Stimulated activated CD4-positive, alpha-beta T cell treated with anti-CD3 and anti-CD28 coated beads, Interleukin-4, amount 100 ng/mL, for 1 hour (primary cell): Measurements from ENCODE around the gene UBE4A.
A peak's percentile ranks its signal among the peaks of the same experiment; 100 is the strongest.

Source experiments
- DNase-seq: peaks from one replicate; pipeline ENCODE4 v3.0.0-alpha.2; 2020

UBE4A gene, protein sequence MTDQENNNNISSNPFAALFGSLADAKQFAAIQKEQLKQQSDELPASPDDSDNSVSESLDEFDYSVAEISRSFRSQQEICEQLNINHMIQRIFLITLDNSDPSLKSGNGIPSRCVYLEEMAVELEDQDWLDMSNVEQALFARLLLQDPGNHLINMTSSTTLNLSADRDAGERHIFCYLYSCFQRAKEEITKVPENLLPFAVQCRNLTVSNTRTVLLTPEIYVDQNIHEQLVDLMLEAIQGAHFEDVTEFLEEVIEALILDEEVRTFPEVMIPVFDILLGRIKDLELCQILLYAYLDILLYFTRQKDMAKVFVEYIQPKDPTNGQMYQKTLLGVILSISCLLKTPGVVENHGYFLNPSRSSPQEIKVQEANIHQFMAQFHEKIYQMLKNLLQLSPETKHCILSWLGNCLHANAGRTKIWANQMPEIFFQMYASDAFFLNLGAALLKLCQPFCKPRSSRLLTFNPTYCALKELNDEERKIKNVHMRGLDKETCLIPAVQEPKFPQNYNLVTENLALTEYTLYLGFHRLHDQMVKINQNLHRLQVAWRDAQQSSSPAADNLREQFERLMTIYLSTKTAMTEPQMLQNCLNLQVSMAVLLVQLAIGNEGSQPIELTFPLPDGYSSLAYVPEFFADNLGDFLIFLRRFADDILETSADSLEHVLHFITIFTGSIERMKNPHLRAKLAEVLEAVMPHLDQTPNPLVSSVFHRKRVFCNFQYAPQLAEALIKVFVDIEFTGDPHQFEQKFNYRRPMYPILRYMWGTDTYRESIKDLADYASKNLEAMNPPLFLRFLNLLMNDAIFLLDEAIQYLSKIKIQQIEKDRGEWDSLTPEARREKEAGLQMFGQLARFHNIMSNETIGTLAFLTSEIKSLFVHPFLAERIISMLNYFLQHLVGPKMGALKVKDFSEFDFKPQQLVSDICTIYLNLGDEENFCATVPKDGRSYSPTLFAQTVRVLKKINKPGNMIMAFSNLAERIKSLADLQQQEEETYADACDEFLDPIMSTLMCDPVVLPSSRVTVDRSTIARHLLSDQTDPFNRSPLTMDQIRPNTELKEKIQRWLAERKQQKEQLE

DNA sequence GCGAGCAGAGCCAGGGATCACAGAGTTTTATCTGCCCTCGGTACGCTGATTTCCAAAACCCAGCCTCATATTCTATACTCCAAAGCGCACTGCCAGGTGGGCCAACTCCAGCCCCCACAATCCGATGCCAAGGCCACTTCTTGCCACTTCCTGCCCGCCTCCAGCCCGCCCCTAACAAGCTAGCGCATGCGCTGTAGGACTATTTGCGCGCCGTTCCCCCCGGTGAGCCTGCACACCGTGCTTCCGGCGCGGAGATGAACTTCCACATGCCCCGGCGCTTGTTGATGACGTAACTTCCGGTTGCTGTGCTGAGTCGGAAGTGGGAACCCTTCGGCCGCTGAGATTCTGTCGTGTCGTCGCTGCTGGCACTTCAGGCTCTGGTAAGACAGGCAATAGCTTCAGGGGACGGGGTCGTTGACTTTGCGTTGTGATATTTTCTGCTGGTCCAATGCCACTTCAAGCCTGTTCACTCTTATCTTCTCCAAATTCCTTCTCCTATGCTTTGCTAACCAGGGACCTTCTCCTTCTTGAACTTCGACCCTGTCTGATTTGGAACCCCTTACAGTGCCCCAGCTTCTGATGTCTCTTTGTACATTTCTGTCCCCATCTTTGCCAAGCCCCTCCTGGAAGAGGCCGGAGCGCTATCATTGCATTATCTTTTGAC, at the start of gene UBE4A:
Gene UBE4A, plus strand, starts transcription at position 306 of the 664 bp plus-strand sequence. CDS start 5,481 bp downstream, outside the sequence.
- peak; percentile 98 for DNase-seq

DNA sequence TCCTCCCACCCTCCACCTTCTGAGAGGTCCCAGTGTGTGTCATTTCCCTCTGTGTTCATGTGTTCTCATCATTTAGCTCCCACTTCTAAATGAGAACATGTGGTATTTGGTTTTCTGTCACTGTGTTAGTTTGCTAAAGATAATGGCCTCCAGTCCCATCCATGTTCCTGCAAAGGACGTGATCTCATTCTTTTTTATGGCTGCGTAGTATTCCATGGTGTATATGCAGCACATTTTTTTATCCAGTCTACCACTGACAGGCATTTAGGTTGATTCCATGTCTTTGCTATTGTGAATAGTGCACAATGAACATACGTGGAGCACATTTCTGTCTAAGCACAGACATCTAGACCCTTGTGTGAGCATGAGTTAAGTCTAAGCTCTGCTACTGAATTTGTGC, 49.1 kb upstream of the UBE4A start:
- no peak for DNase-seq

DNA sequence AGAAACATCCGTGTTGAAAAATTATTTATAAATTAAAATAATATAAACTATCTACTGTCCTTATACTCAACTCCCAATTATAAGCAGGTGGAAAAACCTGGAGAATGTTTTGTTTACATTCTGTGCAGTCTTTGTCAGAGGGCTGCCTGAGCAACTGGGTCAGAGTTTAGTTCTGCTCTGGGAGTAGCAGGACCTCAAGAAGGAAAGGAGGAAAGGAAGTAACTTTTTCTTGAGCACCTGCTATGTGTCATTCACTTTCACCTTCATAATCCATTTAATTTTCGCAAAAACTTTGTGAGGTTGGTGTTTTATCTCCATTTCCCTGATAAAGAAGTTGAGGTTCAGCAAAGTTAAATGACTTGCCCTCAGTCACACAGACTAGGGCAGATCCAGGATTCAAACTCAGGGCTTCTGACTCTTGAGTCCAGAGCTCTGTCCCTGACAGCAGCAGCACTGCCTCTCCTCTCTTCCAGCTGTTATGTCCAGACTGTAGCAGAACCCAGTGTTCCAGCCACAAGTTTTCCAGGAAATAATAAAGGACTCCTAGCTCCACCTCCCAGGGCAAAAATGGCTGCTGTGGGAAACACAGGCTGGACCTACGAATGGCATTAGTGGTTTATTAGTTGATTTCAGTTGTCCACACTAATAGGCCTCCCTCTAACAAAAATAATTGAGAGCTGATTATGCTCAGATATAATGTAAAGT, 48.5 kb upstream of the UBE4A start:
- DNase-seq, result no peak

DNA sequence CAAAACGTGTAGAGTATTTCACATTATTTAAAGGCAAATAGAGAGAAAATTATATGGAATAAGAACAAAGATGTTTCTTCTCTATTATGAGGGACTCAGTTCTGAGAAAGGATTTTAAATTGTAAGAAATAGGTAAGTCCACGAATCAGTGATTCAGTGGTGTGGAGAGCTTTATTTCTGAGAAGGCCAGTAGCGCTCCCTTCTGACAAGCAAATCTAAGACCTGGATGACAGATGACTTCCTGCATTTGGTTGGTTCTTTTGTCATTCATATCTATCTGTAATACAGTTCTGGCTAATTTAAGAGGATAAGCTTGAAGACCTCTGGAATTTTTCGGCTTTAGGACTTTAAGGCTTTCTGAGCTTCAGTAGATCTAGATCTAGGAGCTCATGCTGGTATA, 47.9 kb upstream of the UBE4A start:
- no peak for DNase-seq

DNA sequence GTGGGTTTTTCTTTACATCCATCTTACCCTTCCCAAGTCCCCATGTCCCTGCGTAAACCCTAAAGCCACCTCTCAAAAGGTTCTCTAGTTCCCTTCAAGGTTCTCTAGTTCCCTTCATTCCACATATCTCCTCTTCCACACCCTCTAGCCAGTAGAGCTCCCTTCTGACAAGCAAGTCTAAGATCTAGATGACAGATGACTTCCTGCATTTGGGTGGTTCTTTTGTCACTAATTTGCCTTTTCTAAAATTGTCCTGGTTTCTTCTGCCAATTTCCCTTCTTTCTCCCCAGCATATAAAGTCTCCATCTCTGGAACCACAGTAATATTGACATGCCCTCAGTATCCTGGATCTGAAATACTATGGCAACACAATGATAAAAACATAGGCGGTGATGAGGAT, 47.1 kb upstream of the UBE4A start:
- DNase-seq, result no peak

DNA sequence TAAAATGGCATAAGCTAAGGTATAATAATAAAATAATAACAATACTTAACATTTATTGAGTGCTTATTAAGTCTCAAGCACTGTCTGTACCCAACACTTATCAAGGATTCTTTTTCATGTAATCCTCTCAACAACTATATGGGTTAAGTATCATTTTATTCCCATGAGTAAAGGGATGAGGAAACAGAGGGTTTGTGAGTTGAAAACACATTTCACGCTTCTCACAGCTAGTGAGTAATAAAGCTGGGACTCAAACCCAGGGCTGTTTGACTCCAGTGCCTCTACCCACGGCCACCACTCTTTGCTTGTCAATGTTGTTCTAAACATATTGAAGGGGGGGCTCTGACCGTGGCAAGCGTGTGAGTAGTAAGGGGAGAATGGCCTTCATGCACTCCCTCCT, 46.2 kb upstream of the UBE4A start:
- DNase-seq, result no peak

DNA sequence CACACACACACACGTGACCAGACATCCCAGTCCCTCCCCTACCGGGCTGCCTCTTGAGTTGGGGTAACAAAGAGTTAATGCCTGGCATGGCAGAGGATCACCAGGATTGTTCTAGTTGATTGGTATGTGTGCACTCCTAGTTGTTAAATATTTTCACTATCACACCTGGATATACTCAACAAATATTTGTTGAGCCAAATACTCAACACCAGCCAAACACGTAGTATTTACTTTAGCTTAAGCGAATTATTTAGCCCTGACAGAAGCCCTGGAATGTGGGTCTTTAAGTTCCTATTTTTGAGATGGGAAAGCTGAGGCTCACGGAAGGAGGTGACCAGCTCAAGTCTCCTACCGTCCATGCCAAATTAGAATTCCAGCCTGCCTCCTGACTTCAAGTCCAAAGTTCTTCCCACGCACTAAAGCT, 44.4 kb upstream of the UBE4A start:
- DNase-seq, result no peak

DNA sequence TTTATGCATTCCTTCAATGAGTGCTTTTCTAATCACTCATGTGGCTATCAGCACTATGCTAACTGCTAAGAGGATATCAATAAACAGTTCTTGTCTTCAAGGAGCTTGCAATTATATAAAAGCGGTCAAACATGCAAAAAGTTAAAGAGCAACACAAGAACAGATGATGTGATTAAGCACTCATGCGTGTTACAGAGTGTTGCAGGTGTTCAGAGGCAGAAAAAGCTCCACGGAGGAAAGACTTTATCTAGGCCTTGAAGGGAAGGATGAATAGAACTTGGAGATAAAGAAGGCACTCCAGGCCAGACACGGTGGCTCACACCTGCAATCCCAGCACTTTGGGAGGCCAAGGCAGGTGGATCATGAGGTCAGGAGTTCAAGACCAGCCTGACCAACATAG, 41.3 kb upstream of the UBE4A start:
- no peak for DNase-seq

DNA sequence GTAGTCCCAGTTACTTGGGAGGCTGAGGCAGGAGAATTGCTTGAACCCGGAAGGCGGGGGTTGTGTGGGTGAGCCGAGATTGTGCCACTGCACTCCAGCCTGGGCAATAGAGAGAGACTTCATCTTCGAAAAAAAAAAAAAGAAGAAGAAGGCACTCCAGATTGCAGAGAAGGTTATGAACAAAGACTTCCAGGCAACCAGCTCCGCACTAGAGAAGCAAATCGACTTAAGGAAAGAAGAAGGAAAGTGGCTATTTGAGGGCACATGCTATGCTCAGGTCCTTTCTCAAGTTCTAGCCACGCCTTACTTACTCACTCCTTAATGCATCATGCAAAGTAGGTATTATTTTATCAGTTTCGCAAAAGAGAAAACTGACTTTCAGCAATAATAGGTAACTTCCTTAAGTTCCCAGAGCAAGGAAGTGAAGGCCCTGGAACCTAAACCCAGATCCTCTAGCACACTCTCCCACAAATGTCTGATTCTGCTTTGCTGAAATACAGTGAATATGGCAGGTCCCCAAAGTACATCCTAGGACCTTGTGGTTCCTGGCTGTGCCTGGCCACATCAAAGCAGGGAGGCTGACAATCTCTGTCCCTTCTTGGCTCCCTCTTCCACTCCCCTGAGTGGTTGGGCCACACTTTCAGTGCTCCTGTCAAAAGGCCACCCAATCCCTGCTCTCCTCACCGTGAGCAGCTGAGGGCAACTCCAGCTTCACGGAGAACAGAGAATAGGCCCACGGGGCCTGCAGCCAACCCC, 40.6 kb upstream of the UBE4A start:
- no peak for DNase-seq

DNA sequence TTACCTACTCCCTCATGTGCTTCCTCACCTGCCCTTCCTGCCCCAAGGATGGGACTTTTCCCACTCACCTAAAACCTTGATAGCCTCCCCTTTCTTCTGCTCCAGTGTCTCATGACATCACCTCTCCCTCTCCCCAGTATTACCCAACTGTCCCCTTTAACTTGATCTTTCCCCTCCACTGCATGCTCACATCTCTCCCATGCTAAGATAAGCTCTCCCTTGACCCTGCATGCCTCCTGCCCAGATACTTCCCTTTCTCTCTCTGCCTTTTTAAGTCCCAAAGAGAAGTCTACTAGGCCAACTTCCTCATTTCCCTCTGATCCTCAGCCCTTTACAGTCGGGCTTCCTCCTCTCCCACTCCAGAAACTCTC, 40.1 kb upstream of the UBE4A start:
- DNase-seq, result no peak

DNA sequence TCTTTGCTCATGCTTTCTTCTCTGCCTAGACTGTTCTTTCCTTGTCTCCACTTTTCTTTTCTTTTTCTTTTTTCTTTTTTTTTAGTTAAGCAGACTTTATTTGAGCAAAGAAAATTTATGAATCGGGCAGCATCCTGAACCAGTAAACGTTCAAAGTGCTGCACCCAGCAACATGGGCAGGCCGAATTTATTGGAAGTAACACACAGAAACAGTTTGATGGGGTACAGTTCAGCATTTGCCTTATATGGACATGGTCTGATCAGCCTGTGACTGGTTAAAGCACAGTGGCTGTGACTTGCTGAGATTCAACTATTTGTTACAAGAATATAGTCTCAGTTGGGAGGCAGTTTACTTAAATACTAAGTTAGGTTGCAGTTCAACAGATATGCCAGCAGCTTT, 38.9 kb upstream of the UBE4A start:
- no peak for DNase-seq

DNA sequence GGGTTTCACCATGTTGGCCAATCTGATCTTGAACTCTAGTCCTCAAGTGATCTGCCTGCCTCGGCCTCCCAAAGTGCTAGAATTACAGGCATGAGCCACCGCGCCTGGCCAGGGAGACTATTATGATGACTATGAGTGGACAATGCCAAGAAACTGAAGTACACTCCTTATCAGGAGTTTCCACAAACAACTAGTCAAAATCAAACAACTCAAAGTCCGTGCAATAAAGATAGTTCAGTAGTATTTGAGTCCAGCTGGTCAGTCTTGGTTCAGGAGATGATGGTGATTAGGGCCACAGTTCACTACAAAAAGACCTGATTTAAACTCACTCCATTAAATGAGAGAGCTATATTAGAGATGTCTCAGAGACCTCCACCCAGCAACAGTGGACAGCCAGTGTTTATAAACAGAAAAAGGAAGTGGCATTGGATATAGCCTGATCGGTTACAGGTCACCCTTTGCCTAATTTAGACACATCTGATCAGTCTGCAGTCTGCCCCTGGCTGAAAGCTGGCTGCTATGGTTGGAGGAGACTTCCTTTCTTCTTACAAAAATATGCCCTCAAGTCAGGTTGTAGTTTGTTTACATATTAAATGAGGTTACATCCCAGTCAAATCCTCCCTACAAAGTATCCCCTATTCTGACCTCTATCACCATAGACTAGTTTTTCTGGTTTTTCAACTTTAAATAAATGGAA, 37.9 kb upstream of the UBE4A start:
- no peak for DNase-seq

DNA sequence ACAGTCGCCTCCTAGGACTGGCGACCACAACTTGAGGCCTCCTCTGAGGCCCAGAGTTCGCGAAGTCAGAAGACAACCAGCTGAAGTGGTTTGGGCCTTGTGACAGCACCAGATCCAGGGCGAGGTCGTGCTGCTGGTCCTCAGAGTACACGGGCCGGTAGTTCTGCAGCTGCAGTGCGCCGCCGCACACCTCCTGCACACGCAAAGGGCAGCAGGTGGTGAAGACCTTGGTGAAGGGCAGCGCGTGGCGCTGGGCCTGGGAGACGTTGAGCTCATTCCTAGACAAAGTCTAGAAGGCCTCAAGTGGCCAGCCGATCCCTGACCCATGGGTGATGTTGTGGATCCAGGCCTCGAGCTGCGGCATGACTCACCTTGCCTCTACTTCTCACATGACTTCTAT, 36.7 kb upstream of the UBE4A start:
- no peak for DNase-seq

DNA sequence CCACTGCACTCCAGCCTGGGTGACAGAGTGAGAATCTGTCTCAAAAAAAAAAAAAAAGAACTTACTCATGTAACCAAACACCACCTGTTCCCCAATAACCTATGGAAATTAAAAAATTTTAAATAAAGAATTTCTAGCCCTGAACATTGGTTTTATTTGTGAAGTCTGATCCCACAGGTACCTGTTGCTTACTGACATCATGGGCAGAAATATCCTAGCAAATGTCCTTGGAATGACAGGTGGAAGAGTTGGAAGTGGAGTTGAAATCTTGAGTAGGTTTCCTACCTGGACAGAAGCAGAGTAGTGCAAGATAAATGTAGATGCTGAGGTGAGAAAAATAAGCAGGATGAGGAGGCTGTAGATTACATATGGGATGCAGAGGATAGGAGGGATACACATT, 34.1 kb upstream of the UBE4A start:
- DNase-seq, result no peak

DNA sequence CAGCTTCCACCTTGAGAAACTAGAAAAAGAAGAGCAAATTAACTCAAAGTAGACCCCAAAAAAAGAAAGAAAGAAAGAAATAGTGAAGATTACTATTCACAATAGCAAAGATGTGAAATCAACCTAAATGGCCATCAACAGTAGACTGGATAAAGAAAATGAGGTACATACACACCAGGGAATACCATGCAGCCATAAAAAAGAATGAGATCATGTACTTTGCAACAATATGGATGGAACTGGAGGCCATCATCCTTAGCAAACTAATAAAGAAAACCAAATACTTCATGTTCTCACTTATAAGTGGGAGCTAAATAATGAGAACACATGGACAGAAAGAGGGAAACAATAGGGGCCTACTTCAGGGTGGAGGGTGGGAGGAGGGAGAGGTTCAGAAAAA, 30.7 kb upstream of the UBE4A start:
- DNase-seq, result no peak

DNA sequence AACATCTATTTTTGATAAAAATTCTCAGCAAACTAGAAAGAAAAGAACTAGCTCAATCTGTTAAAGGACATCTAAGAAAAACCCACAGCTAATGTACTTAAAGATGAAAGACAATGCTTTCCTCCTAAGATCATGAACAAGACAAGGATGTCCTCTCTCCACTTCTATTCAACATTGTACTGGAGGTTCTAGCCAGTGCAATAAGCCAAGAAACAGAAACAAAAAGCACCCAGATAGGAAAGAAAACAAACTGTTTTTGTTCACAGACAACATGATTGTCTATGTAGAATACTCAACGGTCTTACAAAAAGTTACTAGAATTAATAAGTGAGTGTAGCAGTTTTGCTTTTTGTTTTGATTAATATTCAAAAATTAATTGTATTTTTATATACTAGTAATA, 24.7 kb upstream of the UBE4A start:
- DNase-seq, result no peak

DNA sequence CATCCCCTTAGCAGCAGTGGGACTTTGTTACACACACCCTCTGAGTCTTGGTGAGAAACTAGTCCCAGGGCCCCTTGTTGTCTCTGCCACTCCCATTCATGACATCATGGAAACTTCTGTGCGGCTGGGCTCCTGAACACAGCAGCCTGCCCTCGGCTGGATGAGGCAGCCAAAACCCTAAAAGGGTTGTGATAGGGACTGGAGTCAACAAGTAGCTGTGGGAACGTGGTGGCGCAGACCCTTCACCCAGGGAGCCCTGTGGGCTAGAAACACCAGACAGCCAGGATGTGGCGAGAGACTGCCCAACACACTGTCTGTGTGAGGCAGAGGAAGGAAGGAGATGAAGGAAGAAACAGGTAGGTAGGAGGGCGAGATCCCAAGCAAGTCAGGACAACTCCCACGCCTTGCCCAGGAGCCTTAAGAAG, 20.8 kb upstream of the UBE4A start:
- DNase-seq, result peak; percentile 77

DNA sequence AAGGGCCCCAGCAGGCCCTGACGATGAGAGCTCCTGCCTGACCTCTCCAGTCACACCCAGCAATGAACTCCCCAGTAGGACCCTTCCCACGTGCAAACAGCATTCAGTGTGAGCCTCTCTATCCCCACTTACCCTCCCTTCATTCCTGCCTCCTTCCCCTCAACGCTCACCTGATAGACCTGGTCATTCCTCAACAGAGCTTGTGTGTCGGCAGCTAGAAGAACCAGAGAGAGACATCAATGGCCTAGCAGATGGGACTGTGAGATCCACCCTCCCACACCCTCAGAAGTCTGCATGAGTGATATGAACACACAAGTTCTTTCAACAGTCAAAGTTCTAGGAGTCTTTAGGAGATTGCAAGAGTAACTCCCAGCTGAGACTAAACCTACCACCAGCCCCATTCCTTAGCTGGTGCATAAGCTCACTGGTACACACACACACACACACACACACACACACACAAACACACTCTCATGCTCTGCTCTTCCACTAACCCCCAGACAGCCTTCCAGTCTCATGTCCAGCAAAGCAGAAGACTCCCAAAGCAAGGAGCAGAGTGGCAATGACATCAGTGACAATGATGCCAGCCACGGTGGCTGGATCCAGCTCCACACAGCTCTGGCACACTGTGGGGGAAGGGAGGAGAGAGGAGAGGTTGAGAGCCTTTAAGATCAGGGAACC, 20.0 kb upstream of the UBE4A start:
- no peak for DNase-seq

DNA sequence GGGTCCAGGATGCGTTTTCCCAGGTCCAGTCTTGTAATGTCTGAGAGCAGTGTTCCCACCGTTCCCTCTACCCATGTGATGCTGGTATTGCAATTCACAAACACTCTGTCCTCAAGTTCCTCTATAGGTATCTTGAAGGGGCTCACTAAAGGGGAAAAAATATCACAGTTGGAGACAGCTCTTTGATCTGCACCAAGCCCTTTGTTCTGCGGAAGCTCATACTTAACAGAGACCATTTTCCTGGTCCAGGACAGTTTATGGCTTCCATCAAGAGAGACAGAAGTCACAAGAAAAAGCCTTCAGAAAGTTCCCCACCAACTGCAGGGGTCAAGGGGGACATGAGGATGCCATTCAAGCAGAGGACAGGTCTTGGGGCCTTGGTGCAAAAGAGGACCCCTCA, 19.0 kb upstream of the UBE4A start:
- no peak for DNase-seq

DNA sequence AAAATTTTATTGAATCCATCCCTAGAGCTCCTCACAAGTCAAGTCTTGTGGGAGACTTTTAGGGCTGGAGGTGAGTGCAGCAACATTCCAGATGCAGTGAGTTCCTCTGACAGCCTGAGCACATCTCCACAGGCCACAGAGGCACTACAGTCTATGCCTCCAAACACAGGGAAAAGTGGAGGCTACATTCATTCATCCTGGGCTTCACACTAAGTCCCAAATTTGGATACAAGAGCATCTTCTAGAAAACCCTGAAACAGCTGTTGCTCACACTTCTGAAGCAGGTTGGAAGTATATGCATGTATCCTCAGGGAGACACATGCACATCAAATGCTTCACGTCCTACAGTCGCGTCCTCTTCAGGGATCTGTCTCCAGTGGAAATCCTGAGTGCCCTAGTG, 18.1 kb upstream of the UBE4A start:
- DNase-seq, result no peak
